Measurements from ENCODE around the gene ORAI2.

DNA sequence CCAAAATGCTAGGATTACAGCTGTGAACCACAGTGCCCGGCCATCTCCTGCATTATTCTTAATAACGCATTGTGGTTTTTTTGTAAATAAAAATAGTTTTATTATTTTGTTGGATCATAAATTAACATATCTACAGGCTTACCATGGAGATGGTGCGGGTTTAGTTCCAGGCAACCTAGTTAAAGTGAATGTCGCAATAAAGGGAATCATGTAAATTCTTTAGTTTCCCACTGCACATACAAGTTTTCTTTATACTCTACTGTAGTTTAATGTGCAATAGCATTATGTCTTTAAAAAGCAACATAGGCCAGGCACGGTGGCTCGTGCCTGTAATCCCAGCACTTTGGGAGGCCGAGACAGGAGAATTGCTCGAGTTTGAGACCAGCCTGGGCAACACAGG is 34.8 kb upstream of the ORAI2 start:
- TF ChIP-seq CTCF (IDR thresholded peaks at IDR 0.05; ENCODE audit: poor library complexity, severe bottlenecking) (no peak), EZH2 (IDR thresholded peaks at IDR 0.05; ENCODE audit: borderline replicate concordance, insufficient read depth, low read length, poor library complexity, severe bottlenecking) (no peak), REST (IDR thresholded peaks at IDR 0.05; ENCODE audit: borderline replicate concordance) (no peak), RAD21 (conservative IDR thresholded peaks at IDR 0.05) (no peak), POLR2AphosphoS5 (IDR thresholded peaks at IDR 0.05) (no peak), TAF1 (IDR thresholded peaks at IDR 0.05; ENCODE audit: low read depth) (no peak)
